ENCODE results near the gene ABCC11. TPM values are rescaled to one million over a fixed set of nuclear protein-coding genes. Genes with fewer than 3 reads are reported as not detected.
"Not testable (repeated sequence)": the region's sequence is repeated elsewhere in the genome, so short reads cannot be mapped to it uniquely, and the experiment has no call there.

ABCC11 gene
- total and polyA plus RNA-seq, 2 donors, result 0.14 to 0.23 TPM

DNA sequence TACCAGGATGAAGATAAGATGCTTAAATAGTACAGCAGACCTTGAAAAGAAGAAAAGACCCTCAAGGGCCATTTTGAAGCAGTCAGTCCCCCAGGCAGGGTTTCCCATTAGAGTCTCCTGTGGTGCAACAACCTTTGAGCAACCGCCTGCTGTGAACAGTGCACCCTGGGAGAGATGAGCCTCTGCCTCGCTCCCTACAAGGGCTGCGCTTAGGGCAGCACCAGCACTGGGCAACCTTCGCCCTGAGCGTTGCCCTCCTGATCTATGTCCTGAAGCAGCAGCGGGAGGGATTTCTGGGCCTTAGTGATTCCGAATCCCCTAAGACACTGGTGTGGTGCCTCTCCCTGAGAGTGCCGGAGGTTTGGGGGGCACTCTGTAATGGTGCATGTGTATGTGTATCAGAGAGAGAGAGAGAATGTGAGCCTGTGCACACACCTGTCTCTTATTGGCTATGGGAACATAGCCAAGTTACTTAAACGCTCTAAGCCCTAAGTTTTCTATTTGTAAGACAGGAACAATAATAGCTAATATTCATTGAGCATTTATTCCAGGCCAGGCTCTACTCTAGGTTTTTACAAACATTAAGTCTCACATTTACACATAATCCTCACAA is 66.4 kb downstream of the ABCC11 start:
- H3K36me3 ChIP-seq (ENCODE audit: control insufficient read depth in 2 of 2, insufficient read depth in 2 of 2, low read length in 1 of 2), result no peaks in the 10 kb centered on the region
- no peaks in the 10 kb centered on the region for H3K4me1 ChIP-seq (ENCODE audit: control insufficient read depth in 2 of 2, insufficient read depth in 2 of 2, low read length in 2 of 2)
- H3K4me3 ChIP-seq (ENCODE audit: low read length in 2 of 2), result no peak overlapping the region
- 95% methylated on average over 9 of the region's 9 CpGs for WGBS
- DNase-seq (ENCODE audit: low read depth in 6 of 9, low spot score in 9 of 9), result no peak
- no peak overlapping the region for H3K27ac ChIP-seq (ENCODE audit: low read depth in 1 of 2, low read length in 1 of 2)
- no peaks in the 10 kb centered on the region for H3K27me3 ChIP-seq (ENCODE audit: control insufficient read depth in 2 of 2, insufficient read depth in 1 of 2, low read length in 1 of 2)
- H3K9me3 ChIP-seq (ENCODE audit: control insufficient read depth in 2 of 2, insufficient read depth in 1 of 2, low read length in 1 of 2), result no peaks in the 10 kb centered on the region

DNA sequence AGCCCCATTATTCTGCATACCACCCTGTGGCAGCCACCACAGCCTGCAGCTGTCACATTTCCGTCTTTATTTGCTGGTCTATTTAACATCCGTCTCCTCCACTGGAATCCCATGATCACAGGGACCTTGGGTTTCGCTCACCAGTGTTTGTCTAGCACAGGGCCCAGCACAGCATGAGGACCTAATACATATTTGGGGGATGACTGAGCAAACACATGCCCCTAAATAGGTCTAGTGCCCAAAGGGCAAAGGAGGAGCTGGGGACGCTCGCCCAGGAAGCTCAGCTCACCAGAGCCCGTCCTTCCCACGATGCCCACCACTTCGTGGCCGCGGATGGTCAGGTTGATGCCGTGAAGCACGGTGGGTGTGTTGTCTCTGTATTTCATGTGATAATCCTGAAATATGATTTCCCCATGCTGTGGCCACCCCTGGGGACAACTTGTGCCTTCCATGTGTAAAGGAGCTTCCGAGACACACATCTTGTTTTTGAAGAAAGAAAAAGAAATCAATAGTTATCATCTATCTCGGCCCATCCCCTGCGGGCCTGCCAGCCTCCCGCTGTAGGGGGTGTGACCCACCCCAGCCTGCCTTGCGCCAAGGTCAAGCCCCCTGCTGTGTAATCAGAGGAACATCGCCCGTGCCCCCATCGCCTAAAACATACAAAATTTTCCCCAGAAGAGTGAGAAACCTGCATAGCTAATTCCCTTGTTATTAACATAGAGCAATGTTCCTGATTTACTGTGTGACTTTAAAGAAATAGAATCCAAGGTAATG is 70.5 kb downstream of the ABCC11 start:
- Histone ChIP-seq H3K4me3 (ENCODE audit: low read length in 2 of 2) (no peak overlapping the region), H3K36me3 (ENCODE audit: control insufficient read depth in 2 of 2, insufficient read depth in 2 of 2, low read length in 1 of 2) (no peaks in the 10 kb centered on the region), H3K27ac (ENCODE audit: low read depth in 1 of 2, low read length in 1 of 2) (no peak overlapping the region), H3K9me3 (ENCODE audit: control insufficient read depth in 2 of 2, insufficient read depth in 1 of 2, low read length in 1 of 2) (no peaks in the 10 kb centered on the region), H3K4me1 (ENCODE audit: control insufficient read depth in 2 of 2, insufficient read depth in 2 of 2, low read length in 2 of 2) (no peaks in the 10 kb centered on the region), H3K27me3 (ENCODE audit: control insufficient read depth in 2 of 2, insufficient read depth in 1 of 2, low read length in 1 of 2) (no peaks in the 10 kb centered on the region)
- no peak for DNase-seq (ENCODE audit: low read depth in 6 of 9, low spot score in 9 of 9)
- 97% methylated on average over 20 of the region's 20 CpGs for WGBS

DNA sequence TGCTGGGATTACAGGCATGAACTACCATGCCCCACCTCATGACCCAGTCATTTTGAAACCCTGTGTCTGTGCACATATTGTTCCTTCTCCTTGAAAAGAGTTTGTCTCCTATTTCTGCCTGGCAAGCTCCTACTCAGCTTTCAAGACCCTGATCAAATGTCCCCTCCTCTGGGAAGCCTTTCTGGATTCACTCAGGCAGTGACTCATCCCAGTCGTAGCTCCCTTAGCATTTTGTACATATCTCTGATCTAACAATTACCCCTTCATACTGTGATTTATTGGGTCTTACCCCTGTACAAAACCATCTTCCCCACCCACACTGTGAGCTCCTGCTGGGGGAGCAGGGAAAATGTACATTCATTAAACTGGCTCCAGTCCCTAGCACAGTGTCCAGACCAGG is 73.5 kb downstream of the ABCC11 start:
- H3K9me3 ChIP-seq (ENCODE audit: control insufficient read depth in 2 of 2, insufficient read depth in 1 of 2, low read length in 1 of 2), result no peaks in the 10 kb centered on the region
- H3K36me3 ChIP-seq (ENCODE audit: control insufficient read depth in 2 of 2, insufficient read depth in 2 of 2, low read length in 1 of 2), result no peaks in the 10 kb centered on the region
- H3K4me1 ChIP-seq (ENCODE audit: control insufficient read depth in 2 of 2, insufficient read depth in 2 of 2, low read length in 2 of 2), result no peaks in the 10 kb centered on the region
- no peak overlapping the region for H3K4me3 ChIP-seq (ENCODE audit: low read length in 2 of 2)
- no peak overlapping the region for H3K27ac ChIP-seq (ENCODE audit: low read depth in 1 of 2, low read length in 1 of 2)
- no peak for DNase-seq (ENCODE audit: low read depth in 6 of 9, low spot score in 9 of 9)
- H3K27me3 ChIP-seq (ENCODE audit: control insufficient read depth in 2 of 2, insufficient read depth in 1 of 2, low read length in 1 of 2), result no peaks in the 10 kb centered on the region
- 94% methylated on average over 1 of the region's 1 CpG for WGBS

DNA sequence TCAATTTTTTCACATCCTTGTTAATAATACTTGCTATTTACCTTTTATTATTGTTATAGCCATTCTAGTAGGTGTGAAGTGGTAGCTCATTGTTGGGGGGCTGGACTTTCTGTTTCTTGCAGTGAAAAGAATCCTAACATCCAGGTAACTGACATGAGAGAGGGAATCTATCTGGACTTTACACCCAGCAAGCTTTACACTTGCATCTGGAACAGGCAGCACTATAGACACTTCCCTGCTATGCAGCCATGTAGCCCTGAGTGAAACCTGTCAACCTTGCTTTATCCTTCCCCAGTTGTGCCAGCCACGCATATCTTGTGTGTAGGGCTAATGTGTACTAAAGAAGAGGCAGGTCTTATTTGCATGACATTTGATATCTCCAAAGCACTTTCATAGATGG is 74.7 kb downstream of the ABCC11 start:
- H3K36me3 ChIP-seq (ENCODE audit: control insufficient read depth in 2 of 2, insufficient read depth in 2 of 2, low read length in 1 of 2), result no peaks in the 10 kb centered on the region
- no peak overlapping the region for H3K4me3 ChIP-seq (ENCODE audit: low read length in 2 of 2)
- no peak overlapping the region for H3K27ac ChIP-seq (ENCODE audit: low read depth in 1 of 2, low read length in 1 of 2)
- H3K4me1 ChIP-seq (ENCODE audit: control insufficient read depth in 2 of 2, insufficient read depth in 2 of 2, low read length in 2 of 2), result no peaks in the 10 kb centered on the region
- 96% methylated on average over 1 of the region's 1 CpG for WGBS
- no peaks in the 10 kb centered on the region for H3K27me3 ChIP-seq (ENCODE audit: control insufficient read depth in 2 of 2, insufficient read depth in 1 of 2, low read length in 1 of 2)
- DNase-seq (ENCODE audit: low read depth in 6 of 9, low spot score in 9 of 9), result no peak
- no peaks in the 10 kb centered on the region for H3K9me3 ChIP-seq (ENCODE audit: control insufficient read depth in 2 of 2, insufficient read depth in 1 of 2, low read length in 1 of 2)

DNA sequence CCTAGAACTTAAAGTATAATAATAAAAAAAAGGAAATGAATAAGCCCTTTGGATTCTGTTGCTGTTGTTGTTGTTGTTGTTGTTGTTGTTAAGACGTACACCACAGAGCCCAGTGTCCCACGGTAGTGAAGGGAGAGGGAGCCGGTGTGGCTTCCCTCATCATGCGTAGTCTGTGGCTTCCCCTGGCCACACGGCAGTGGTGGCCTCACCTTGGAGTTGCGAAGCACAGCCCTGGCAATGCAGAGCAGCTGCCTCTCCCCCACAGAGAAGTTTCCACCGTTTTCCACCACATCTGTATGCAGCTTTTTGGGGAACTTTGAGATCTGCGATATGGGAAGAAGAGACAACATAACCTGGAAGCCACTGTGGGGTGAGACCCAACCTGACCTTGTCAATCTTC is 77.4 kb downstream of the ABCC11 start:
- WGBS, result 91% methylated on average over 8 of the region's 8 CpGs
- H3K4me1 ChIP-seq (ENCODE audit: control insufficient read depth in 2 of 2, insufficient read depth in 2 of 2, low read length in 2 of 2), result no peaks in the 10 kb centered on the region
- H3K36me3 ChIP-seq (ENCODE audit: control insufficient read depth in 2 of 2, insufficient read depth in 2 of 2, low read length in 1 of 2), result no peaks in the 10 kb centered on the region
- H3K4me3 ChIP-seq (ENCODE audit: low read length in 2 of 2), result no peak overlapping the region
- no peaks in the 10 kb centered on the region for H3K9me3 ChIP-seq (ENCODE audit: control insufficient read depth in 2 of 2, insufficient read depth in 1 of 2, low read length in 1 of 2)
- H3K27me3 ChIP-seq (ENCODE audit: control insufficient read depth in 2 of 2, insufficient read depth in 1 of 2, low read length in 1 of 2), result no peaks in the 10 kb centered on the region
- DNase-seq (ENCODE audit: low read depth in 6 of 9, low spot score in 9 of 9), result no peak
- no peak overlapping the region for H3K27ac ChIP-seq (ENCODE audit: low read depth in 1 of 2, low read length in 1 of 2)

DNA sequence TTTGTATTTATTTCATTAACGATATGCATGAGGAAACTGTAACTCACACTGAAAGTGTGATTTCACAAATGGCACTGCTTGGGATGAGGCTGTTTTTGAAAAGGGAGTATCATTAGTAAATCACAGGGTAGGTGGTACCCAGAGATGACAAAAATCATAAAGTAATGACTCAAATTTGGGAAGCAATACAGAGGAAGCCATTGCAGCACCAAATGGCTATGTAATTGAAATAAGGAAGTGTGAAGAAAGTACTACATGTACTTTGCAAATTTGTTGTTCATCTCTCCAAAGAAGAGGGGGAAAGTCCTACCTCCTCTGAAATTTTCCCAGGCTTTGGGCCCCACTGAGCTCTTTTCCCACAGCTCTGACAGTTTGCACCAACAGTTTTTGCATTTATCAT is 79.3 kb downstream of the ABCC11 start:
- Histone ChIP-seq H3K27me3 (ENCODE audit: control insufficient read depth in 2 of 2, insufficient read depth in 1 of 2, low read length in 1 of 2) (no peaks in the 10 kb centered on the region), H3K4me3 (ENCODE audit: low read length in 2 of 2) (no peak overlapping the region), H3K9me3 (ENCODE audit: control insufficient read depth in 2 of 2, insufficient read depth in 1 of 2, low read length in 1 of 2) (no peaks in the 10 kb centered on the region), H3K27ac (ENCODE audit: low read depth in 1 of 2, low read length in 1 of 2) (no peak overlapping the region), H3K4me1 (ENCODE audit: control insufficient read depth in 2 of 2, insufficient read depth in 2 of 2, low read length in 2 of 2) (no peaks in the 10 kb centered on the region), H3K36me3 (ENCODE audit: control insufficient read depth in 2 of 2, insufficient read depth in 2 of 2, low read length in 1 of 2) (no peaks in the 10 kb centered on the region)
- no peak for DNase-seq (ENCODE audit: low read depth in 6 of 9, low spot score in 9 of 9)
- 88% methylated on average over 1 of the region's 1 CpG for WGBS

DNA sequence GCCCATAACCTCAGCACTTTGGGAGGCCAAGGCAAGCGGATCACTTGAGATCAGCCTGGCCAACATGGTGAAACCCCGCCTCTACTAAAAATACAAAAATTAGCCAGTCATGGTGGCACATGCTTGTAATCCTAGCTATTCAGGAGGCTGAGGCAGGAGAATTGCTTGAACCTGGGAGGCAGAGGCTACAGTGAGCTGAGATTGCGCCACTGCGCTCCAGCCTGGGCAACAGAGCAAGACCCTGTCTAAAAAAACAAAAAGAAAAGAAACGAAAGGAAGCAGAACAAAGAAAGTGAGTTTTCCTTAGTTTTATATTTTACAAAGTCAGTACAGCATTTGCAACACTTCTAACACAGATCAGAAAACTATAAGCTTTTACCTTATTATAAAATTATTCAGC is 80.7 kb downstream of the ABCC11 start:
- H3K27ac ChIP-seq (ENCODE audit: low read depth in 1 of 2, low read length in 1 of 2); DNase-seq (ENCODE audit: low read depth in 6 of 9, low spot score in 9 of 9); H3K9me3 ChIP-seq (ENCODE audit: control insufficient read depth in 2 of 2, insufficient read depth in 1 of 2, low read length in 1 of 2); H3K36me3 ChIP-seq (ENCODE audit: control insufficient read depth in 2 of 2, insufficient read depth in 2 of 2, low read length in 1 of 2); H3K27me3 ChIP-seq (ENCODE audit: control insufficient read depth in 2 of 2, insufficient read depth in 1 of 2, low read length in 1 of 2); H3K4me3 ChIP-seq (ENCODE audit: low read length in 2 of 2); H3K4me1 ChIP-seq (ENCODE audit: control insufficient read depth in 2 of 2, insufficient read depth in 2 of 2, low read length in 2 of 2): not testable (repeated sequence)
- 98% methylated on average over 5 of the region's 5 CpGs for WGBS

DNA sequence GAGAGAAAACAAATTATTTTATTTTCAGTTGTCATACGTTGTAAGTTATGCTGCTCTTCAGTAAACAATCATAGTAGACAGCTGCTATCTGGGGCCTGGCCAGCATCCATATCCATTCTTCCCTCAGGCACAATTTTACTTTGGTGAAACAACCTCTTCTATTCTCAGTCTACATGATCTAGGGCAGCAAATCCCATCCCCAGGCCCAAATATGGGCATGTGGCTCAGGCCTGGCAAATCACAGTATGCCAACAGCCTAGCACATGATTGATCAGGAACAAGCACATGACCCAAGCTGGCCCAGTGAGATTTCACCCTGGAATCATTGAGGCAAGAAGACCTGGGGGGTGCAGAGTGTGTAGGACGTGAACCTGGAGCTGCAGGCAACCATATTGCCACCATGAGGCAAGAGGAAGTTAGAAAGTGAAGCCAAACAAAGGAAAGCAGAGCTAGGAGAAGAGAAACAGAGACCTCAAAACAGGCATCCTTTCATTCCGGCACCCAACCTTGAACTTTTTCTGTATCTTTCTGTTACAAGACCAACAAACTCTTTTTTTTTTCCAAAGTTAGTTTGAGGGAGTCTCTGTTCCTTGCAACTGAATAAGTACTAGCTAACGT is 81.3 kb downstream of the ABCC11 start:
- Histone ChIP-seq H3K4me3 (ENCODE audit: low read length in 2 of 2) (no peak overlapping the region), H3K9me3 (ENCODE audit: control insufficient read depth in 2 of 2, insufficient read depth in 1 of 2, low read length in 1 of 2) (no peaks in the 10 kb centered on the region), H3K36me3 (ENCODE audit: control insufficient read depth in 2 of 2, insufficient read depth in 2 of 2, low read length in 1 of 2) (no peaks in the 10 kb centered on the region), H3K4me1 (ENCODE audit: control insufficient read depth in 2 of 2, insufficient read depth in 2 of 2, low read length in 2 of 2) (no peaks in the 10 kb centered on the region), H3K27me3 (ENCODE audit: control insufficient read depth in 2 of 2, insufficient read depth in 1 of 2, low read length in 1 of 2) (no peaks in the 10 kb centered on the region), H3K27ac (ENCODE audit: low read depth in 1 of 2, low read length in 1 of 2) (no peak overlapping the region)
- 96% methylated on average over 4 of the region's 4 CpGs for WGBS
- no peak for DNase-seq (ENCODE audit: low read depth in 6 of 9, low spot score in 9 of 9)

DNA sequence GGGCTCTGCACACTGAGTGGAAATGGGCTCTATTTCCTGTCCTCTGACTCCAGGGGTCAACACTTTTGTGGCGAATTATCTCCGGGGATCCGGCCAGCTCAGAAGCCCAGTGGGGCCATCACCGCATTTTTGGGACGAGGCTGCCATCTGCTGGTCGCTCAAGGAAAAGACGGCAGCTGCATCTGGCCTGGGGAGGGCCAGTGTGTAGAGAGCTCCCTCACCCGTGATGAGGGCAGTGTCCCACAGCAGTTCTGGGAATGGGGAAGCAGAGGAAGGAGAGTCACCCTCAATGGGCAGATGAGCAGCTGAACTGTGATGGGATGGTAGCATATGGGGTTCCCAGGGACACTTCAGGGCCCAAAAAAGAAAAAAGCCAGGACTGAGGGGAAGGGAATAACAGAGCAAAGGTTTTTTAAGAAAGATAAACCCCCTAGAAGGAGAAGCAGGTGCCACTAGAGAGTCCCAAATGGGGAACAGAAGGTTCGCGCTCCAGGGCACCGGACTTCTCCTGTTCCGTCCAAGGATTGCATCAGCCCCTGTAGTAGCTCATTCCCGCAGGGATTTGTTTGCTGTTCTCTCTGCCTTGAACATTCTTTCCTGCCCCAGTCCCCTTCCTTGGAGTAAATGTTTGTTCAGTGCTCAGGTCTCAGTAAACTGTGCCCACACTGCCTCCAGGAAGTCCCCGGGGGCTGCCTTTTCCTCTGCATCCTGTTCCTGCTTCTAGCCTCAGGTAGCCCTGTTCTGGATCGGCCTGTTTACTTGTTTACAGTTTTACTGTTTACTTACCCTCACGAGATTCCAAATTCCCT is 82.2 kb downstream of the ABCC11 start:
- no peaks in the 10 kb centered on the region for H3K36me3 ChIP-seq (ENCODE audit: control insufficient read depth in 2 of 2, insufficient read depth in 2 of 2, low read length in 1 of 2)
- H3K9me3 ChIP-seq (ENCODE audit: control insufficient read depth in 2 of 2, insufficient read depth in 1 of 2, low read length in 1 of 2), result no peaks in the 10 kb centered on the region
- H3K27me3 ChIP-seq (ENCODE audit: control insufficient read depth in 2 of 2, insufficient read depth in 1 of 2, low read length in 1 of 2), result no peaks in the 10 kb centered on the region
- no peaks in the 10 kb centered on the region for H3K4me1 ChIP-seq (ENCODE audit: control insufficient read depth in 2 of 2, insufficient read depth in 2 of 2, low read length in 2 of 2)
- peak; percentile 5 to 54 (median 24) for DNase-seq (ENCODE audit: low read depth in 6 of 9, low spot score in 9 of 9)
- H3K4me3 ChIP-seq (ENCODE audit: low read length in 2 of 2), result no peak overlapping the region
- H3K27ac ChIP-seq (ENCODE audit: low read depth in 1 of 2, low read length in 1 of 2), result no peak overlapping the region
- 31% methylated on average over 16 of the region's 16 CpGs for WGBS
